Mesendoderm (in vitro differentiated cells): ENCODE results near the gene SPATA2L.
A peak's percentile ranks its signal among the peaks of the same experiment; 100 is the strongest.

Experiments
- DNase-seq: peaks from one replicate; pipeline ENCODE4 v3.0.0; 2013
- H2AK5ac ChIP-seq: 2 replicates; pipeline ENCODE4 v1.6.1; 2013; ENCODE audit warnings: low read length, inconsistent platforms
- H2BK120ac ChIP-seq: 2 replicates; pipeline ENCODE4 v1.6.1; 2013; ENCODE audit warnings: low read depth, mild to moderate bottlenecking, low read length, moderate library complexity, mixed read lengths
- H2BK15ac ChIP-seq: replicated peaks from 2 replicates; pipeline ENCODE4 v1.6.1; 2013; ENCODE audit warnings: low read depth, mild to moderate bottlenecking, moderate library complexity
- H2BK5ac ChIP-seq: 2 replicates; pipeline ENCODE4 v1.6.1; 2013; ENCODE audit warnings: low read length, inconsistent platforms
- H3K18ac ChIP-seq: 2 replicates; pipeline ENCODE4 v1.6.1; 2013; ENCODE audit warnings: mild to moderate bottlenecking, low read length, mixed read lengths
- H3K23ac ChIP-seq: one replicate; pipeline ENCODE4 v1.6.1; 2013; ENCODE audit warnings: low read length
- H3K27ac ChIP-seq: 2 replicates; pipeline ENCODE4 v1.5.1; 2013; ENCODE audit warnings: low read depth, mild to moderate bottlenecking, inconsistent platforms, low read length, moderate library complexity
- H3K27me3 ChIP-seq: 2 replicates; pipeline ENCODE4 v1.6.1; 2013; ENCODE audit warnings: low read length, control low read depth, mild to moderate bottlenecking, inconsistent platforms; ENCODE audit not compliant: insufficient read depth, poor library complexity
- H3K36me3 ChIP-seq: 2 replicates; pipeline ENCODE4 v1.6.1; 2013; ENCODE audit warnings: low read length, inconsistent platforms; ENCODE audit not compliant: control insufficient read depth, insufficient read depth
- H3K4ac ChIP-seq: one replicate; pipeline ENCODE4 v1.6.1; 2013; ENCODE audit warnings: low read depth, mild to moderate bottlenecking, low read length, moderate library complexity
- H3K4me1 ChIP-seq: 2 replicates; pipeline ENCODE4 v1.6.1; 2013; ENCODE audit warnings: low read depth, low read length, inconsistent platforms; ENCODE audit not compliant: control insufficient read depth
- H3K4me2 ChIP-seq: 2 replicates; pipeline ENCODE4 v1.6.1; 2013; ENCODE audit warnings: low read length
- H3K4me3 ChIP-seq: 2 replicates; pipeline ENCODE4 v1.5.1; 2013; ENCODE audit warnings: mild to moderate bottlenecking, low read length
- H3K56ac ChIP-seq: one replicate; pipeline ENCODE4 v1.6.1; 2013; ENCODE audit warnings: low read length
- H3K79me1 ChIP-seq: 2 replicates; pipeline ENCODE4 v1.6.1; 2013; ENCODE audit warnings: low read length, inconsistent platforms
- H3K79me2 ChIP-seq: 2 replicates; pipeline ENCODE4 v1.6.1; 2013; ENCODE audit warnings: mild to moderate bottlenecking, low read length; ENCODE audit not compliant: control insufficient read depth, insufficient read depth
- H3K9ac ChIP-seq: 2 replicates; pipeline ENCODE4 v1.6.1; 2013; ENCODE audit warnings: low read length, inconsistent platforms
- H4K5ac ChIP-seq: one replicate; pipeline ENCODE4 v1.6.1; 2013; ENCODE audit warnings: low read length
- H4K8ac ChIP-seq: one replicate; pipeline ENCODE4 v1.6.1; 2013; ENCODE audit warnings: low read depth, mild to moderate bottlenecking, control low read depth, low read length, moderate library complexity
- WGBS: extraction: QIAGEN DNeasy Blood & Tissue Kit; methylation state at CpG from one replicate; pipeline ENCODE4 v1.1.7; 2013; ENCODE audit warnings: low lambda C conversion rate, missing lambda C conversion rate; ENCODE audit not compliant: insufficient coverage; ENCODE audit errors: extremely low coverage; 5-methylcytosine and 5-hydroxymethylcytosine counted together

Gene SPATA2L

GRCh38 chr16:89657442-89658220 is 43.9 kb downstream of the SPATA2L start, which contains the start of the genes CHMP1A and SPATA33:
TSS of gene CHMP1A (minus strand) at chr16:89657708. CDS start at chr16:89657588, 120 bp downstream.
TSS of gene SPATA33 (plus strand) at chr16:89657836. CDS start at chr16:89657912, 76 bp downstream.
- H3K4me3 ChIP-seq, result peak within 1 kb of the TSS; percentile 95
- peak within 1 kb of the TSS; percentile 56 for H3K27ac ChIP-seq
- H3K18ac ChIP-seq, result peak within 1 kb of the TSS; percentile 24
- H2BK120ac ChIP-seq, result no peak within 1 kb of the TSS
- H3K23ac ChIP-seq, result peak within 1 kb of the TSS; percentile 0
- peaks cover 19% of the 10 kb centered on the region for H3K79me2 ChIP-seq
- peak within 1 kb of the TSS; percentile 69 for H4K8ac ChIP-seq
- peaks cover 19% of the 10 kb centered on the region for H3K79me1 ChIP-seq
- H3K4ac ChIP-seq, result no peak within 1 kb of the TSS
- DNase-seq, result peak; percentile 93
- H2BK15ac ChIP-seq, result no peak within 1 kb of the TSS
- no peaks in the 10 kb centered on the region for H3K27me3 ChIP-seq
- WGBS, result no CpG with 5 or more reads among the region's 99 CpGs
- no peak within 1 kb of the TSS for H4K5ac ChIP-seq
- peaks cover 3% of the 10 kb centered on the region for H3K36me3 ChIP-seq
- H3K4me1 ChIP-seq, result peaks cover 2% of the 10 kb centered on the region
- peak within 1 kb of the TSS; percentile 98 for H3K56ac ChIP-seq
- H2AK5ac ChIP-seq, result no peak within 1 kb of the TSS
- H3K9ac ChIP-seq, result peak within 1 kb of the TSS; percentile 92
- no peak within 1 kb of the TSS for H2BK5ac ChIP-seq
- peak within 1 kb of the TSS; percentile 78 for H3K4me2 ChIP-seq

- Histone ChIP-seq H3K27ac (no peak overlapping the region), H3K56ac (peak overlapping the region; percentile 88), H3K23ac (no peak overlapping the region), H3K4ac (no peak overlapping the region), H4K8ac (no peak overlapping the region), H3K4me2 (peak overlapping the region; percentile 56), H3K4me1 (peaks cover 2% of the 10 kb centered on the region), H3K18ac (no peak overlapping the region), H3K79me1 (peaks cover 20% of the 10 kb centered on the region), H2BK5ac (no peak overlapping the region), H2BK15ac (no peak overlapping the region), H3K4me3 (peak overlapping the region; percentile 81), H2BK120ac (no peak overlapping the region), H3K36me3 (peaks cover 3% of the 10 kb centered on the region), H4K5ac (no peak overlapping the region), H3K79me2 (peaks cover 19% of the 10 kb centered on the region), H3K27me3 (no peaks in the 10 kb centered on the region), H3K9ac (peak overlapping the region; percentile 85), H2AK5ac (no peak overlapping the region)
- WGBS, result no CpG with 5 or more reads among the region's 32 CpGs
- DNase-seq, result no peak
These were observed 44.9 kb downstream of the SPATA2L start for GRCh38 chr16:89656435-89657121.

- Histone ChIP-seq H2BK15ac (no peak overlapping the region), H3K18ac (no peak overlapping the region), H2BK120ac (no peak overlapping the region), H3K79me1 (peaks cover 22% of the 10 kb centered on the region), H3K4me3 (no peak overlapping the region), H2BK5ac (no peak overlapping the region), H3K56ac (no peak overlapping the region), H3K27ac (no peak overlapping the region), H3K9ac (no peak overlapping the region), H4K5ac (no peak overlapping the region), H3K27me3 (no peaks in the 10 kb centered on the region), H4K8ac (no peak overlapping the region), H3K23ac (no peak overlapping the region), H3K36me3 (peaks cover under 1% of the 10 kb centered on the region), H3K79me2 (peaks cover 19% of the 10 kb centered on the region), H3K4ac (no peak overlapping the region), H3K4me1 (peaks cover 2% of the 10 kb centered on the region), H3K4me2 (no peak overlapping the region), H2AK5ac (no peak overlapping the region)
- WGBS, result no CpG with 5 or more reads among the region's 10 CpGs
- DNase-seq, result no peak
These were observed 46.4 kb downstream of the SPATA2L start for GRCh38 chr16:89655062-89655643.

GRCh38 chr16:89653656-89654295 is 47.7 kb downstream of the SPATA2L start:
- Histone ChIP-seq H3K4me2 (no peak overlapping the region), H2BK5ac (no peak overlapping the region), H3K23ac (no peak overlapping the region), H3K36me3 (no peaks in the 10 kb centered on the region), H3K79me1 (peaks cover 20% of the 10 kb centered on the region), H3K4me1 (peaks cover 2% of the 10 kb centered on the region), H3K4me3 (no peak overlapping the region), H3K56ac (no peak overlapping the region), H3K9ac (no peak overlapping the region), H4K8ac (no peak overlapping the region), H3K27me3 (no peaks in the 10 kb centered on the region), H3K18ac (no peak overlapping the region), H4K5ac (no peak overlapping the region), H3K79me2 (peaks cover 19% of the 10 kb centered on the region), H3K4ac (no peak overlapping the region), H2AK5ac (no peak overlapping the region), H2BK15ac (no peak overlapping the region), H3K27ac (no peak overlapping the region), H2BK120ac (no peak overlapping the region)
- WGBS, result no CpG with 5 or more reads among the region's 10 CpGs
- no peak for DNase-seq

- no peaks in the 10 kb centered on the region for H3K27me3 ChIP-seq
- H3K23ac ChIP-seq, result no peak overlapping the region
- no peaks in the 10 kb centered on the region for H3K4me1 ChIP-seq
- H4K5ac ChIP-seq, result no peak overlapping the region
- no peak overlapping the region for H2BK120ac ChIP-seq
- peaks cover 11% of the 10 kb centered on the region for H3K79me2 ChIP-seq
- no peak overlapping the region for H3K4me3 ChIP-seq
- H2BK5ac ChIP-seq, result no peak overlapping the region
- H3K4ac ChIP-seq, result no peak overlapping the region
- no peak for DNase-seq
- H3K9ac ChIP-seq, result no peak overlapping the region
- H2BK15ac ChIP-seq, result no peak overlapping the region
- peaks cover 18% of the 10 kb centered on the region for H3K79me1 ChIP-seq
- no peak overlapping the region for H3K27ac ChIP-seq
- H2AK5ac ChIP-seq, result no peak overlapping the region
- no CpG with 5 or more reads among the region's 15 CpGs for WGBS
- H4K8ac ChIP-seq, result no peak overlapping the region
- no peak overlapping the region for H3K18ac ChIP-seq
- no peak overlapping the region for H3K56ac ChIP-seq
- peaks cover 3% of the 10 kb centered on the region for H3K36me3 ChIP-seq
- H3K4me2 ChIP-seq, result no peak overlapping the region
These were observed 49.9 kb downstream of the SPATA2L start for GRCh38 chr16:89651584-89651983.
